ENCODE results near the gene ARID3A.
A peak's percentile ranks its signal among the peaks of the same experiment; 100 is the strongest.

ARID3A gene

GRCh38 chr19:993831-994393 is 68.1 kb downstream of the ARID3A start:
- no peak for TF ChIP-seq CTCF (IDR thresholded peaks at IDR 0.05; ENCODE audit: low read depth, low read length)
- H3K4me3 ChIP-seq (ENCODE audit: low read depth, low read length) = no peak overlapping the region

GRCh38 chr19:994516-994915 is 68.7 kb downstream of the ARID3A start:
- H3K4me3 ChIP-seq (ENCODE audit: low read depth, low read length) = no peak overlapping the region
- TF ChIP-seq CTCF (IDR thresholded peaks at IDR 0.05; ENCODE audit: low read depth, low read length) = no peak

DNA sequence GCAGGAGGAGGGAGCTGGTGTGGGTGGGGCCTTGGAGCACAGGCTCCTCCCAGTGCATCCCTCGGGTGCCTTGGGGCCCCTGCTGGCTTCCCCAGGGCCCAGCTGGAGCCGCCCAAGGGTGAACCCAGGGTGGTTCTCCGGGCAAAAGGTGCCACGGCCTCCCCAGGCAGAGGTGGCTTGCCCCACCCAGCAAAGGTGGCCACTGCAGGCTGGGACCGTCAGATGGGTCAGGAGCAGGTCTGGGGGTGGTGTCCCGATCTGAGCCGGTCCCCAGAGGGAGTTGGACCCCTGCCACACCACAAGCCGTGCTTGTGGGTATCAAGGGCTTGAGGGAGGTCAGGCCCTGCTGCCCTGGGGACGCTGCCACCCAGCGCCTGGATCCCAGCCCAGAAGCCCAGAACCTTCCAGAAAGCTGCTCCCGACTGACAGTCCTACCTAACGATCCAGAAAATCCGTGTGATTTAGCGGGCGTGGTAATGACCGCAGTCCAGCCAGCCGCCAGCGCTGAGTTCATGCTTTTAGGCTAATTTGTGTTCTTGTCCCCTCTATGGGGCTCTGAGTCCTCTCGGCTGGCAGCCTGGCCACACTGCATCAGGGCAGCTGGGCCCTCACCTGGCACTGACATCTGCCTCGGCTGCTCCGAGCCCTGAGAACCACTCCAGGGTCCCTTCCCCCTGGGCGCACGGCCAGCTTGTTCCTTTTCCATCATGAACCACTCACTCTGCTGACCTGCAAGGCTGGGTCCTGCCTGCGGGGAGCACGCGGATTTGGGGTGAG is 69.4 kb downstream of the ARID3A start:
- no peak overlapping the region for H3K4me3 ChIP-seq (ENCODE audit: low read depth, low read length)
- no peak for TF ChIP-seq CTCF (IDR thresholded peaks at IDR 0.05; ENCODE audit: low read depth, low read length)

DNA sequence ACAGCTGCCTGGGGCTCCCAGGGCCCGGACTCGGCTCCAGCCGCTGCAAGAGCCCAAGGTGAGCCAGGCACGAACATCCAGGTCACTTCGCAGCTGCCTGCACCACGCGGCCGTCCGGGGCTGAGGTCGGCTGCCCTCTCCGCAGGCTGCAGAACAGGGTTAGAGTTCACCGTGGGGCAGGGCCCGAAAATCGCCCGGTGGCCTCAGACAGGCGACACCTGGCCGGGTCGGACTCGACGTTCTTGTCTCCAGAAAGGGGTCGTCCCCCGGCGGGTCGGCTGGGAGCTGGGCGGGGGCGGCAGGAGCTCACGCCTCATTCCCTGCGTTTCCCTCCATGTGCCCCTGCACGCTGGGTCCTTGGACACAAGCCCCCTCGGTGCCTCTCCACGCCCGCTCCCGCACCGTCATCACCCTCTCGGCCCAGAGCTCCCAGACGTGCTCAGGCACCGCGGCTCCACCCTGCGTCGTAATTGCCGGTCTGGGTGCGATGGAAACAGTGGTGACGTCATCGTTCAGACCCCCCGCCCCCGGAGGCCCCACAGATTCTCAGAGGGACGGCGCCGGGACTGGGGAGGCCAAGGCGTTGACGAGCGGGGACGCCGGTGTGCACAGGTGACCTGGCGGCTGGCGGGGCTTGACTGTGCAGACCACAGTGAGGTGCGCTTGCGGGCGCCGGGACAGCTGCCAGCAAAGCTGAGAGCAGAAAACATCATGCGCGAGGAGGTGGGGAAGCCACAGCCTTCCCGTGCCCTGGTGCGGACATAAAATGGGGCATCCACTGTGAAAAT is 70.4 kb downstream of the ARID3A start:
- no peak for TF ChIP-seq CTCF (IDR thresholded peaks at IDR 0.05; ENCODE audit: low read depth, low read length)
- H3K4me3 ChIP-seq (ENCODE audit: low read depth, low read length) = no peak overlapping the region

- no peak for TF ChIP-seq CTCF (IDR thresholded peaks at IDR 0.05; ENCODE audit: low read depth, low read length)
- H3K4me3 ChIP-seq (ENCODE audit: low read depth, low read length) = no peak overlapping the region
These were observed 72.2 kb downstream of the ARID3A start for GRCh38 chr19:998064-998463.

DNA sequence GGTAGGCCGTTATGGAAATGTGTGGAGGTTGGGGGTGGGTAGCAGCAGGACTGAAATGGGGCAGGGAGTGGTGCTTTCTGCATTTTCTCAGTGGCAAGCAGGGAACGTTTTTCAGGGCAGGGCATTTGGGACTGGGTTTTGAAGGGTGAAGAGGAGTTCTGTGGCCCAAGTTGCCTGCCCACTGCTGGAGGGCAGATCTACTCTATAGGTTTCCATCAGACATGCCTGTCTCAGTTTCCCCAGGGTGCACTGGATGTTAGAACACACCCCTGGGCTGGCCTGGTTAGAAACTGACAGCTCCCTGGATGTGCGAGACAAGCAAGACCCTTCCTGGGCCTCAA is 73.5 kb downstream of the ARID3A start:
- no peak for TF ChIP-seq CTCF (IDR thresholded peaks at IDR 0.05; ENCODE audit: low read depth, low read length)
- H3K4me3 ChIP-seq (ENCODE audit: low read depth, low read length) = no peak overlapping the region

DNA sequence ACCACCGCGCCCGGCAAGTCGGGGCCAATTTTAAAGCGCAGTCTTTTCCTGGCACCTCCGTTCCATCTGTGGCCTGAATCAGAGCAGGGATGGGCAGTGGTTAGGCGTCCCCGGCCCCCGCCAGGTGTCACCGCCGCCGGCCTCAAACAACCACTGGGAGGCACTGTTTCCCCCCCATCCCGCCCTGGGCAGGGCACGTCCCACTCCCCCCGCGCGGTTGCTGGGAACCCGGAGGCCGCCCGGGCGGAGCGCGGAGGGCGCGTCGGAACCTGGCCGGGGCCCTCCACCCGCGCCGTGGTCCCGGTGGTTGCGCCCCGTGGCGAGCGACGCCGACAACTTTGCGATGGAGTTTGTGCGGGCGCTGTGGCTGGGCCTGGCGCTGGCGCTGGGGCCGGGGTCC is 74.3 kb downstream of the ARID3A start, which contains the start of gene GRIN3B:
TSS of gene GRIN3B (plus strand) at position 325 of the 400 bp plus-strand sequence. CDS start at position 344, 19 bp downstream.
- H3K4me3 ChIP-seq (ENCODE audit: low read depth, low read length) = peak within 1 kb of the TSS; percentile 33
- peak; percentile 49 for TF ChIP-seq CTCF (IDR thresholded peaks at IDR 0.05; ENCODE audit: low read depth, low read length)
